Duodenal mucosa (tissue), 2 donors: ENCODE results near the gene OSBPL10.

Source experiments
- H3K27ac ChIP-seq: one replicate; pipeline ENCODE4 v1.7.0; 2013; ENCODE audit warnings: low read depth, low read length
- H3K27me3 ChIP-seq, 2 donors: one replicate each; pipeline ENCODE4 v1.7.0; 2013; ENCODE audit warnings: low read length in 2 of 2, control low read depth in 1 of 2; ENCODE audit not compliant: insufficient read depth in 2 of 2, control insufficient read depth in 1 of 2
- H3K36me3 ChIP-seq, 2 donors: one replicate each; pipeline ENCODE4 v1.7.0; 2013; ENCODE audit warnings: low read length in 2 of 2, control low read depth in 1 of 2; ENCODE audit not compliant: insufficient read depth in 2 of 2, control insufficient read depth in 1 of 2
- H3K4me1 ChIP-seq, 2 donors: one replicate each; pipeline ENCODE4 v1.7.0; 2013; ENCODE audit warnings: low read length in 2 of 2, control low read depth in 1 of 2; ENCODE audit not compliant: insufficient read depth in 2 of 2, control insufficient read depth in 1 of 2
- H3K4me3 ChIP-seq, 2 donors: one replicate each; pipeline ENCODE4 v1.7.0; 2013; ENCODE audit warnings: low read length in 2 of 2, low read depth in 1 of 2
- H3K9ac ChIP-seq, 2 donors: one replicate each; pipeline ENCODE4 v1.7.0; 2013; ENCODE audit warnings: low read length in 2 of 2, low read depth in 1 of 2
- H3K9me3 ChIP-seq, 2 donors: one replicate each; pipeline ENCODE4 v1.7.0; 2013; ENCODE audit warnings: low read length in 2 of 2, control low read depth in 1 of 2; ENCODE audit not compliant: control insufficient read depth in 1 of 2

OSBPL10 gene

GRCh38 chr3:31710123-31710803 is 270.8 kb downstream of the OSBPL10 start:
- no peak overlapping the region for H3K4me3 ChIP-seq
- H3K9ac ChIP-seq: no peak overlapping the region
- H3K36me3 ChIP-seq: peaks cover 0 to 2% of the 10 kb centered on the region in 2 donors
- no peaks in the 10 kb centered on the region for H3K27me3 ChIP-seq
- peaks cover under 1 to 2% of the 10 kb centered on the region in 2 donors for H3K4me1 ChIP-seq
- no peaks in the 10 kb centered on the region for H3K9me3 ChIP-seq
- no peak overlapping the region for H3K27ac ChIP-seq

DNA sequence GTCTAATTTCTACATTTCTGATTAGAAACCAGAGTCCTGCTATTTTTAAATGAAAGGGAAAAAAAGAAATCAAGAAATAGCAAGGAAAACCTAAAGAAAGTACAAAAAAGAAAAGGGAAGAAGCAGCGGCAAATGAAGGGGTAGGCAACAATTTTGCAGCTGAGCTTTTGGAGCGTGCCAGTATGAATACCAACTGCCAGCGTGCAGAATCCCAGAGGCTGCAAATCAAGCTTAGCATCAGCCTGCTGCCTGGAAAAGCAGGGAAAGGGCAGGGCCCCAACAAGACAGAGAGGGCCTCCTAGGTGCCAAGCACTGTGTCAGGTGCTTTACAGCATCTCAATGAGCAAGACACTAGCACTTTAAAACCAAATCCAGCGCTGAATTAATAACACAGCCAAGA is 271.5 kb downstream of the OSBPL10 start:
- Histone ChIP-seq H3K27me3 (no peaks in the 10 kb centered on the region), H3K36me3 (peaks cover 0 to 2% of the 10 kb centered on the region in 2 donors), H3K4me1 (peaks cover 7 to 8% of the 10 kb centered on the region in 2 donors), H3K4me3 (no peak overlapping the region), H3K9me3 (no peaks in the 10 kb centered on the region), H3K9ac (no peak overlapping the region), H3K27ac (no peak overlapping the region)

DNA sequence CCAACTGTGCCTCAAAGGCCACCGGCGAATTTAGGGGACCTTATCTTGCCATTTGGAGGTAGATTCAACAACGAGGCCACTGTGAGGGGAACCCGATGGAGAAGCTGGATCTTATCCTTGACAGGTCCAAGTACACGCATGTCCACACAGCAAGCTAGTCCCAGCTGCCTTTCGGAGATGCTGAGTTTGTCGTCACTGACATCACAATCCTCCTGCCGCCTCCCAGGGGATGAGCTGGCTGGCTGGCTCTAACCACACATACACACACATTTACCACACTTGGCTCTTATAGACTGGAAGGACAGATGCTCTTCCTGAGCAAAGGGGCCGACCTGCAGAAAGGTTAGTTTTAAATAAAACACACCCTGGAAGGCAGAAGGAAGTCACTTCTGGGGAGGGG is 272.1 kb downstream of the OSBPL10 start:
- Histone ChIP-seq H3K27ac (no peak overlapping the region), H3K4me1 (peaks cover 8 to 9% of the 10 kb centered on the region in 2 donors), H3K36me3 (peaks cover 0 to 2% of the 10 kb centered on the region in 2 donors), H3K9ac (no peak overlapping the region), H3K4me3 (no peak overlapping the region), H3K9me3 (no peaks in the 10 kb centered on the region), H3K27me3 (no peaks in the 10 kb centered on the region)

DNA sequence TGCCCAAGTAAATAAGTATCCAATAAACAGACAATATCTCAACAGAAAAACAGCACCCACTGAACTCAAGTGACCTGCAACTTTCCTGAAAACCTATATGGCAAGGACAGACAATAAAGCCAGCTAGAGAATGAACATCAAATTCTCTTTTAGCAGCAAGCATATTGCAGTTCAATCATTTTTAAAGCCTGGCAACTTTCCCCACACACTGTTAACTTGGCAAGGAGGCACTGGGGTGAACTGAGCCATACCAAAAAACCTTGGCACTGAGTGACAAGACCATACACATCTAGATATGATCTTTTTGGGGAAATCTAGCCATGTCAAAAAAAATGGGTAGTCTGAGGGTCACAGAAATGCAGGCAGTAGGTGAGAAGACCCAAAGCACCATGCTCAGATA is 273.8 kb downstream of the OSBPL10 start:
- Histone ChIP-seq H3K9ac (no peak overlapping the region), H3K4me3 (no peak overlapping the region), H3K36me3 (peaks cover 0 to 2% of the 10 kb centered on the region in 2 donors), H3K27me3 (no peaks in the 10 kb centered on the region), H3K9me3 (no peaks in the 10 kb centered on the region), H3K27ac (no peak overlapping the region), H3K4me1 (peaks cover 8 to 9% of the 10 kb centered on the region in 2 donors)

GRCh38 chr3:31705736-31706135 is 275.3 kb downstream of the OSBPL10 start:
- Histone ChIP-seq H3K4me1 (peaks cover 8 to 9% of the 10 kb centered on the region in 2 donors), H3K36me3 (peaks cover 0 to 2% of the 10 kb centered on the region in 2 donors), H3K27ac (no peak overlapping the region), H3K9ac (no peak overlapping the region), H3K4me3 (no peak overlapping the region), H3K9me3 (no peaks in the 10 kb centered on the region), H3K27me3 (no peaks in the 10 kb centered on the region)

- Histone ChIP-seq H3K4me1 (peaks cover 8 to 9% of the 10 kb centered on the region in 2 donors), H3K4me3 (no peak overlapping the region), H3K27me3 (no peaks in the 10 kb centered on the region), H3K9ac (no peak overlapping the region), H3K27ac (no peak overlapping the region), H3K9me3 (no peaks in the 10 kb centered on the region), H3K36me3 (peaks cover 0 to 2% of the 10 kb centered on the region in 2 donors)
Observed at GRCh38 chr3:31704591-31705179, 276.4 kb downstream of the OSBPL10 start.

DNA sequence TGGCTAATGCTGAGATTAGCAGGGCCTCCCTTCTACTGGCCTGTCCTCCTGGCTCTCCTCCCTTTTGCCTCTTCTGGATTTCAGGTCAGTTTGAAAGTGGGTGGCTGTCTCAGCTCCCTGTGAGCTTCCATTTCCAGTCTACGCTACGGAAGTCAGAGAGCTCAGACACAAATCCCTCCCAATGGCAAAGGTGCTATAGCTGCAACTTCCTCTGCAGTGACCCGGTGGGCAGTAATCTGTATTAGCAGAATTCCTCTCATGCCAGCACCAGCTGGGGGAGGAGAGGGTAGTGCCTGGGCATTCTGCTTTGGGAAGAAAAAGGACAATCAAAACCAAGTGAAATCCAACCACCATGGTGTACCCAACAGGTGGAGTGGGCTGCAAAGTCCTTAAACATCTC is 276.9 kb downstream of the OSBPL10 start:
- peaks cover 8 to 9% of the 10 kb centered on the region in 2 donors for H3K4me1 ChIP-seq
- H3K36me3 ChIP-seq: peaks cover 0 to 2% of the 10 kb centered on the region in 2 donors
- no peak overlapping the region for H3K27ac ChIP-seq
- H3K27me3 ChIP-seq: no peaks in the 10 kb centered on the region
- H3K9ac ChIP-seq: no peak overlapping the region
- no peaks in the 10 kb centered on the region for H3K9me3 ChIP-seq
- no peak overlapping the region for H3K4me3 ChIP-seq

- no peaks in the 10 kb centered on the region for H3K9me3 ChIP-seq
- no peak overlapping the region for H3K4me3 ChIP-seq
- no peaks in the 10 kb centered on the region for H3K36me3 ChIP-seq
- H3K4me1 ChIP-seq: peaks cover 8 to 9% of the 10 kb centered on the region in 2 donors
- H3K27ac ChIP-seq: no peak overlapping the region
- H3K27me3 ChIP-seq: no peaks in the 10 kb centered on the region
- H3K9ac ChIP-seq: no peak overlapping the region
Observed at GRCh38 chr3:31701286-31701685, 279.8 kb downstream of the OSBPL10 start.

DNA sequence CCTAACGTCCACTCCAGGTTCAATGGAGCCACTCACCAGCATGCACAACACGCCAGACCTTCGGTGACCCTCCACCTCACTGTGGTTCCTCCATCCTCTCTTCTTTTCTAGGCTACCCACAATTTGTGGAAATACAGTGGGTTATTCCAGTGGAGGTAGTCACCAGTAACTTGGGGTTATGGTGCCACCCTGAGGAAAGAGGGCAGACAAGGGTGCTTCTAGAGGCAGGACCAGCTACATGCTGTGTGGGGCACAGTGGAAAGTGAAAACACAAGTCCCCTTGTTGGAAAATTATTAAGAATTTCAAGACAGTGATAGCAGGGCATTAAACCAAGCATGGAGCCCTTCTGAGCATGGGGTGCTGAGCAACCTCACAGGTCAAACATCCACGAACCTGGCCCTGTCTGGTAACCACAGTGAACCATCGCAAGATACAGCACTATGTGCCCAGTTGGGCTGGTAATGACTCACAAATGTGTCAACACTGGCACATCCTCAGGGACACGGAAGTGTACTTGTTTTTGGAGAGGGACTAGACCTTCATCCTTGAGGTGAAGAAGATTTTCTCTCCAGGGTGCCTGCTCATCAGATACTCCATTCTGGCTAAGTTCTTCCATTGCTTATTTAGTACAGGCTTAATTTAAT is 281.6 kb downstream of the OSBPL10 start:
- Histone ChIP-seq H3K27me3 (no peaks in the 10 kb centered on the region), H3K36me3 (no peaks in the 10 kb centered on the region), H3K4me1 (peaks cover 0 to under 1% of the 10 kb centered on the region in 2 donors), H3K9me3 (no peaks in the 10 kb centered on the region), H3K4me3 (no peak overlapping the region), H3K27ac (no peak overlapping the region), H3K9ac (no peak overlapping the region)

DNA sequence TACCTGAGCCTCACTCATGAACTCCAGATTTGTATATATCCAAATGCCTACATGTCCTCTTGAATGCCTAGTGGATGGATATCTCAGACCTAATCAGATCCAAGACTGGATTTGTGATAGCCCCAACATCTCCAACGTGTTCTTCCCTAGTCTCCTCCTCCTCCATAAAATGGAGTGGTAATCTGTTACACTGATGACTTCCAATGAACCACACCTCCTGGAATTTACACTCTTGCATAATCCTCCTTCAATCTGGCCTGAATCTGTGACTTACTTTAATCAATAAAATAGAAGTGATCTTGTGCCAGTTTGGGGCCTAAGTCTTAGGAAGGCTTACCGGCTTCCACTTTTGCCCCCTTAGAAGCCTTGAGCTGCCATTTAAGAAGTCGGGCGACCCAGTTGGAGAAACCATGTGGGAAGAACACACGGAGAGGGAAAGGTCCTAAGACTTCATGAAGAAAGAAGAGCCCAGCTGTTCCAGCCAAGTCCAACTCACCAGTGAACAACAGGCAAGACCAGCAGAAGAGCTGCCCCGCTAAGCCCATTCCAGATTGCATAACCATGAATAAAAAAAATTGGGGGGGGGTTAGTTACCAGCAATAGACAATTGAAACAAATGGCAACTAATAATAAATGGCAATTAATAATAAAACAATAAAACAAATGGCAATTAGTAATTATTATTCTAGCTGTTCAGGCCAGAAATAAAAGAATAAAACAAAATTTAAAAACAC is 284.1 kb downstream of the OSBPL10 start:
- no peak overlapping the region for H3K27ac ChIP-seq
- no peak overlapping the region for H3K9ac ChIP-seq
- no peaks in the 10 kb centered on the region for H3K9me3 ChIP-seq
- no peaks in the 10 kb centered on the region for H3K4me1 ChIP-seq
- no peaks in the 10 kb centered on the region for H3K36me3 ChIP-seq
- no peak overlapping the region for H3K4me3 ChIP-seq
- no peaks in the 10 kb centered on the region for H3K27me3 ChIP-seq
